GM18511 (cell line): ENCODE results near the gene OLFM3.

Experiments used
- ATAC-seq: cut with Tn5 transposase; IDR thresholded peaks from one replicate; pipeline ENCODE4 v1.9.1; 2021; ENCODE audit warnings: mild to moderate bottlenecking, moderate library complexity; ENCODE audit not compliant: unreplicated experiment

OLFM3 gene

GRCh38 chr1:101996825-101997465 lies at the start of gene OLFM3:
Gene OLFM3 (minus strand): TSS chr1:101996926.
- ATAC-seq: no peak

- ATAC-seq: no peak
These were observed 49.0 kb upstream of the OLFM3 start for GRCh38 chr1:102045752-102046151.

GRCh38 chr1:102032534-102032933 lies 35.8 kb upstream of the OLFM3 start:
- ATAC-seq: peak; percentile 88

GRCh38 chr1:102019530-102019929 lies 22.8 kb upstream of the OLFM3 start:
- ATAC-seq: no peak

- no peak for ATAC-seq
These were observed 19.0 kb upstream of the OLFM3 start for GRCh38 chr1:102015728-102016127.

GRCh38 chr1:102002057-102002456 lies 5.3 kb upstream of the OLFM3 start:
- ATAC-seq: no peak

GRCh38 chr1:101995984-101996745 lies 561 bp downstream of the OLFM3 start:
- peak; percentile 56 for ATAC-seq

GRCh38 chr1:101993710-101994109 lies 3.0 kb downstream of the OLFM3 start:
- ATAC-seq: no peak

- no peak for ATAC-seq
These were observed 3.7 kb downstream of the OLFM3 start for GRCh38 chr1:101992821-101993575.

- ATAC-seq: no peak
These were observed 15.8 kb downstream of the OLFM3 start for GRCh38 chr1:101980974-101981373.

GRCh38 chr1:101977266-101977665 lies 19.5 kb downstream of the OLFM3 start:
- no peak for ATAC-seq

GRCh38 chr1:101976161-101976560 lies 20.6 kb downstream of the OLFM3 start:
- no peak for ATAC-seq

GRCh38 chr1:101975371-101975770 lies 21.4 kb downstream of the OLFM3 start:
- ATAC-seq: no peak

GRCh38 chr1:101974599-101975274 lies 22.0 kb downstream of the OLFM3 start:
- ATAC-seq: no peak

GRCh38 chr1:101971304-101971703 lies 25.4 kb downstream of the OLFM3 start:
- ATAC-seq: no peak

GRCh38 chr1:101967871-101968270 lies 28.9 kb downstream of the OLFM3 start:
- no peak for ATAC-seq

GRCh38 chr1:101965341-101965740 lies 31.4 kb downstream of the OLFM3 start:
- ATAC-seq: no peak

GRCh38 chr1:101964708-101965107 lies 32.0 kb downstream of the OLFM3 start:
- ATAC-seq: no peak

GRCh38 chr1:101960142-101960541 lies 36.6 kb downstream of the OLFM3 start:
- no peak for ATAC-seq

GRCh38 chr1:101959456-101959855 lies 37.3 kb downstream of the OLFM3 start:
- no peak for ATAC-seq

GRCh38 chr1:101957771-101958170 lies 39.0 kb downstream of the OLFM3 start:
- no peak for ATAC-seq
